Spleen (tissue), 7 donors: Measurements from ENCODE around the gene TOP1.

ENCODE experiments used
- CTCF ChIP-seq, 11 experiments: fragments of 200-600 bp in 7 of 11; fragments of 450-650 bp in 4 of 11; sonication (generic) in 4 of 11; IDR thresholded peaks in 8 of 11; conservative IDR thresholded peaks in 3 of 11; 1 replicate in 7 of 11; 2 replicates in 4 of 11; pipeline versions ENCODE4 v1.4.0 to v1.8.0; 2016 to 2021; ENCODE audit warnings: antibody characterized with exemption in 11 of 11, inconsistent platforms in 4 of 11, mild to moderate bottlenecking in 1 of 11
- POLR2A ChIP-seq, 3 donors: fragments of 450-650 bp; IDR thresholded peaks; one replicate each; pipeline ENCODE4 v1.5.1; 2017; ENCODE audit warnings: antibody characterized with exemption in 3 of 3, mild to moderate bottlenecking in 1 of 3
- POLR2AphosphoS5 ChIP-seq, 3 donors: sonication (generic); formaldehyde crosslinking; IDR thresholded peaks; one replicate each; pipeline ENCODE4 v1.5.1; 2017; ENCODE audit warnings: antibody characterized with exemption in 3 of 3
- donor health status: DM: no; HTN: no; CAD: no; lungs with moderate emphysema.
- donor health status: DM: no; HTN: no; CAD: no.
- donor health status: DM: no; HTN: no; CAD: no.

- TF ChIP-seq POLR2AphosphoS5 (IDR thresholded peaks at IDR 0.05) (no peak), CTCF (IDR thresholded peaks at IDR 0.05 in 8 of 11, conservative IDR thresholded peaks at IDR 0.05 in 3 of 11) (no peak), POLR2A (IDR thresholded peaks at IDR 0.05) (no peak)
These were observed 103.2 kb downstream of the TOP1 start for GRCh38 chr20:41131594-41132387.
